Activated T-cell treated with anti-CD3 and anti-CD28 coated beads, Interleukin-2, amount 50 U/mL, for 4 hours (primary cell): ENCODE measurements around the gene ABCB11. TPM values are rescaled to one million over a fixed set of nuclear protein-coding genes. Genes with fewer than 3 reads are reported as not detected.

Experiments
- ATAC-seq, 2 donors: fragments of 200-7000 bp; cut with Tn5 transposase; one replicate each; pipeline ENCODE4 v1.10.0; 2021
- DNase-seq: peaks from one replicate; pipeline ENCODE4 v3.0.0-alpha.2; 2020
- H3K27me3 Mint-ChIP-seq: one replicate; pipeline ENCODE4 v1.8.0; 2021; ENCODE audit warnings: low read depth, mixed read lengths
- H3K36me3 Mint-ChIP-seq: one replicate; pipeline ENCODE4 v1.8.0; 2022; ENCODE audit warnings: mixed read lengths; ENCODE audit not compliant: insufficient read depth
- H3K4me1 Mint-ChIP-seq: one replicate; pipeline ENCODE4 v1.8.0; 2021; ENCODE audit warnings: low read depth, mixed read lengths
- H3K4me3 Mint-ChIP-seq: one replicate; pipeline ENCODE4 v1.8.0; 2021; ENCODE audit warnings: mild to moderate bottlenecking, moderate library complexity, mixed read lengths
- H3K9me3 Mint-ChIP-seq: one replicate; pipeline ENCODE4 v1.8.0; 2021; ENCODE audit warnings: mixed read lengths
- total RNA-seq, 3 donors: library from RNA; stranded (reverse); gene quantifications; one replicate each; pipeline ENCODE4 v1.2.1, GENCODE V29; 2021

The ABCB11 gene
- total RNA-seq, 3 donors from 2014 or later = not detected

DNA sequence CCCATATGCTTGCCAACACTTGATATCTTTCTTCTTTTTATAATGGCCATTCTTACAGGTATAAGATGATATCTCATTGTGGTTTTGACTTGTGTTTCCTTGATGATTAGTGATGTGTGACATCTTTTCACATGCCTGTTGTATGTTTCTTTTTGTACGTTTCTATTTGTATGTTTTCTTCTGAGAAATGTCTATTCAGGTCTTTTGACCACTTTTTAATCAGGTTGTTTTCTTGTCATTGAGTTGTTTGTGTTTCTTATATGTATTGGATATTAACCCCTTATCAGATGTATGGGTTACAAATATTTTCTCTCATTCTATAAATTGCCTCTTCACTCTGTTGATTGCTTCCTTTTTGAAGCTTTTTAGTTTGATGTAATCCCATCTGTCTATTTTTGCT, 42.4 kb downstream of the ABCB11 start:
- peaks cover 2% of the 10 kb centered on the region for H3K4me1 Mint-ChIP-seq
- no peak overlapping the region for H3K4me3 Mint-ChIP-seq
- no peak for ATAC-seq
- H3K9me3 Mint-ChIP-seq = no peaks in the 10 kb centered on the region
- H3K27me3 Mint-ChIP-seq = no peaks in the 10 kb centered on the region
- no peaks in the 10 kb centered on the region for H3K36me3 Mint-ChIP-seq
- DNase-seq = no peak

- Mint-ChIP-seq H3K36me3 (no peaks in the 10 kb centered on the region), H3K9me3 (no peaks in the 10 kb centered on the region), H3K27me3 (no peaks in the 10 kb centered on the region), H3K4me1 (peaks cover 2% of the 10 kb centered on the region), H3K4me3 (no peak overlapping the region)
- ATAC-seq = no peak
- no peak for DNase-seq
Observed at GRCh38 chr2:168986398-168986943, 44.7 kb downstream of the ABCB11 start.

- H3K36me3 Mint-ChIP-seq = no peaks in the 10 kb centered on the region
- H3K4me3 Mint-ChIP-seq = no peak overlapping the region
- H3K27me3 Mint-ChIP-seq = no peaks in the 10 kb centered on the region
- no peaks in the 10 kb centered on the region for H3K9me3 Mint-ChIP-seq
- DNase-seq (no peak), ATAC-seq (no peak)
- H3K4me1 Mint-ChIP-seq = no peaks in the 10 kb centered on the region
Observed at GRCh38 chr2:168981651-168982050, 49.5 kb downstream of the ABCB11 start.

DNA sequence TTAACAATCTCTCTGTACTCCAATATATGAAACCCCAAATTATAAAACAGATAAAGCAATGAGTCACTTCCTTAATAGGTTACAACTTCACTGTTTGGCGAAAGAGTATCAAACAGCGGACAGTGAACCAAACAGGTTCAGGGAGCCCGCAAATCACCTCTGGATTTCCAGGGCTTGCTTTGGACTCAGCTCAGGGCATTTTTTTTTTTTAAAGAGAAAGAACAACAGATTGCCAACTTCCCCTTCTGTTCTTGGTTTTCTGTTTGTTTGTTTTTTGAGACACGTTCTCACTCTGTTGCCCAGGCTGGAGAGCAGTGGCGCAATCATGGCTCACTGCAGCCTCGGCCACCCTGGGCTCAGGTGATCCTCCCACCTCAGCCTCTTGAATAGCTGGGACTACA, 52.7 kb downstream of the ABCB11 start:
- H3K4me1 Mint-ChIP-seq = peaks cover 3% of the 10 kb centered on the region
- DNase-seq = no peak
- H3K4me3 Mint-ChIP-seq = no peak overlapping the region
- no peaks in the 10 kb centered on the region for H3K36me3 Mint-ChIP-seq
- H3K9me3 Mint-ChIP-seq = no peaks in the 10 kb centered on the region
- H3K27me3 Mint-ChIP-seq = no peaks in the 10 kb centered on the region
- no peak for ATAC-seq

- ATAC-seq (no peak), DNase-seq (no peak)
- no peaks in the 10 kb centered on the region for H3K9me3 Mint-ChIP-seq
- no peaks in the 10 kb centered on the region for H3K27me3 Mint-ChIP-seq
- no peak overlapping the region for H3K4me3 Mint-ChIP-seq
- H3K4me1 Mint-ChIP-seq = peaks cover 3% of the 10 kb centered on the region
- no peaks in the 10 kb centered on the region for H3K36me3 Mint-ChIP-seq
Observed at GRCh38 chr2:168977608-168978007, 53.5 kb downstream of the ABCB11 start.

- Mint-ChIP-seq H3K4me3 (no peak overlapping the region), H3K9me3 (no peaks in the 10 kb centered on the region), H3K27me3 (no peaks in the 10 kb centered on the region), H3K36me3 (no peaks in the 10 kb centered on the region), H3K4me1 (peaks cover 3% of the 10 kb centered on the region)
- no peak for DNase-seq
- peak in 1 of 2 donors; percentile 38 for ATAC-seq
Observed at GRCh38 chr2:168976034-168976654, 55.0 kb downstream of the ABCB11 start.

DNA sequence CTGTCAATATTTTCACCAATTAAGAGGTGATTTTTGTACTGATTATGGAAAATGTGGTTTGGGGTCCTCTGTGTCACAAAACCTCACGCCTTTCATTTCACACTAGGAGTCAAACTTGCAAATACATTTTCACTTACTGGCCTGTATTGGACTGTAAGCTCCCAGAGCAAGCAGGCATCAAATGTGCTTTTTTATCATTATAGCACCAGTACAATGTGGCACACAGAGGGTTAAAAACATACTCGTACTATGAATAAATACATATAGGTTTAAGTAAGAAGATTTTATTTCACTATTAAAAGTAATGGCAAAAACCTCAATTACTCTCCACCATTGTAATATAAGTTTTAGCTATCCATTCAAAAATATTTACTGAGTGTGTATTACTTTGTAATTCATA, 56.7 kb downstream of the ABCB11 start:
- Mint-ChIP-seq H3K27me3 (no peaks in the 10 kb centered on the region), H3K4me1 (peaks cover 3% of the 10 kb centered on the region), H3K4me3 (no peak overlapping the region), H3K36me3 (no peaks in the 10 kb centered on the region), H3K9me3 (no peaks in the 10 kb centered on the region)
- DNase-seq (no peak), ATAC-seq (no peak)

DNA sequence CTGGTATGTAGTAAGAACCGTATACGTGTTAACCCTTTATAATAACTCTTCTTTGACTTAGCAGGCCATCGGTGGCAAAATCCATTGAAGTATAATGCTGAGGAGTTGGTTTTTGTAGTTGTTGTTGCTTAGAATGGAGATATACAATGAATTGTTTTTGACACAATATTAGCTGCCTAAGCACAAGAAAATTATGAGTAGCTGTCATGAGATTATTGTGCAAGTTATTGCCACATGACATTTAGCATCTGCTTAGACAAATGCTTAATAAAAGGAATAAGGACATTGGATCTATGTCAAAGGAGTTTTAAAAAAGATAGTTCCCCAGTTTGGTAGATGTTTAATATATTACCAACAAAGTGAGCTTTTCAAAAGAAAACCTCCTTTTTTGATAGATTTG, 59.9 kb downstream of the ABCB11 start:
- Mint-ChIP-seq H3K4me1 (peaks cover 3% of the 10 kb centered on the region), H3K36me3 (no peaks in the 10 kb centered on the region), H3K27me3 (no peaks in the 10 kb centered on the region), H3K9me3 (no peaks in the 10 kb centered on the region), H3K4me3 (no peak overlapping the region)
- ATAC-seq = no peak
- no peak for DNase-seq

GRCh38 chr2:168970711-168971233, 60.4 kb downstream of the ABCB11 start:
- H3K27me3 Mint-ChIP-seq = no peaks in the 10 kb centered on the region

GRCh38 chr2:168969865-168970264, 61.3 kb downstream of the ABCB11 start:
- Mint-ChIP-seq H3K4me3 (no peak overlapping the region), H3K4me1 (peaks cover 12% of the 10 kb centered on the region), H3K27me3 (no peaks in the 10 kb centered on the region), H3K9me3 (no peaks in the 10 kb centered on the region), H3K36me3 (no peaks in the 10 kb centered on the region)
- DNase-seq (no peak), ATAC-seq (no peak)

More at GRCh38 chr2:168970711-168971233, 60.4 kb downstream of the ABCB11 start:
- ATAC-seq (no peak), DNase-seq (no peak)
- Mint-ChIP-seq H3K4me1 (peaks cover 3% of the 10 kb centered on the region), H3K4me3 (no peak overlapping the region), H3K9me3 (no peaks in the 10 kb centered on the region), H3K36me3 (no peaks in the 10 kb centered on the region)

DNA sequence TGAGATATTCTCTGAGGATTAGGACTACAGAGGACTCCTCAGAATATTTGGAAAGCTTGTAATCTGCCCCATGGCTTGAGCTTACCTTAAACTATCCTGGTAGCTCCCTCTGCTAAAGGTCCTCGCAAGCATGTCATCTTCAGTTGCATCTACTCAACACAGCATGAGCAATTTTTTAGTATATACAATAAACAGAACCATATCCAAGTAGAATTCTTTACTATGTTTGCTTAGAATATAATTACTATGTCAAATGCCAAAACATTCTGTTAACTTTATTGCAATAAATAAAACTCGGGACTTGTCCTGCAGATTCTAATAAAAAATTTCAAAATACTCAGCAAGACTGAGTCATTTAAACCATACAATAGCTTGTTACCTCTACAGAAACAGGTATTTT, 62.8 kb downstream of the ABCB11 start:
- ATAC-seq (no peak), DNase-seq (no peak)
- H3K36me3 Mint-ChIP-seq = no peaks in the 10 kb centered on the region
- no peak overlapping the region for H3K4me3 Mint-ChIP-seq
- peaks cover 22% of the 10 kb centered on the region for H3K4me1 Mint-ChIP-seq
- H3K27me3 Mint-ChIP-seq = no peaks in the 10 kb centered on the region
- no peaks in the 10 kb centered on the region for H3K9me3 Mint-ChIP-seq

DNA sequence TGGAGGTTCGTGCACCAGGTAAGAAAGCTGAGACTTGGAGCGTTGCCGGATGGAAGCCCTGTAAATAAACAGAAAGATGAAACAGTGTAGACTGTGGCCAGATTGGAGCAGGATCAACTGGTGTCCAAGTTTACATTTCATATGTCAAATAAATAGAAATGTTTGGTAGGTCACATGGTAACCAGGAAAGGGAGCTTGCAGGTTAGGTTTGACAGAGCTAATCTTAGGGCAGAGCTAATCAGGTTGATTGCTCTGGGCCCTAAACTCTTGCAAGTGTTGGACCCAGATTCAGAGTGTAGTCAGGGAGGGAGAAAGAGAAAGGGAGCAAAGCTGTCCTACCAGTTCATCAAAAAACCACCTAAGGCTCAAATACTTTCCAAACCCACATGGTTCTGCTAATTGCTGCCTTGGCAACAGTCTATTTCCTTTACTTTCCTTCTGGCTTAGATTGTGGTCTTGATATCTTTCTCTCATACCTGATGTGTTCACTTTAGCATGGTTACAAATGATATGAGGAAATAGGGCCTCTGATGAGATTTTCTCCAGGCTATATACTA, 66.8 kb downstream of the ABCB11 start:
- Mint-ChIP-seq H3K27me3 (no peaks in the 10 kb centered on the region), H3K36me3 (no peaks in the 10 kb centered on the region), H3K4me3 (no peak overlapping the region), H3K9me3 (no peaks in the 10 kb centered on the region), H3K4me1 (peaks cover 28% of the 10 kb centered on the region)
- DNase-seq (no peak), ATAC-seq (peak in 1 of 2 donors; percentile 46)

GRCh38 chr2:168962636-168963035, 68.5 kb downstream of the ABCB11 start:
- Mint-ChIP-seq H3K27me3 (peaks cover 3% of the 10 kb centered on the region), H3K9me3 (no peaks in the 10 kb centered on the region), H3K4me1 (peaks cover 28% of the 10 kb centered on the region), H3K4me3 (no peak overlapping the region), H3K36me3 (no peaks in the 10 kb centered on the region)
- DNase-seq = no peak
- no peak for ATAC-seq

GRCh38 chr2:168961450-168962229, 69.5 kb downstream of the ABCB11 start:
- Mint-ChIP-seq H3K9me3 (no peaks in the 10 kb centered on the region), H3K27me3 (peaks cover 7% of the 10 kb centered on the region), H3K36me3 (no peaks in the 10 kb centered on the region), H3K4me3 (no peak overlapping the region), H3K4me1 (peaks cover 28% of the 10 kb centered on the region)
- no peak for DNase-seq
- ATAC-seq = peak; percentile 77 to 78
